GM12875 (cell line): ENCODE results near the gene PTPRD.

Experiments
- H3K4me3 ChIP-seq: one replicate; pipeline ENCODE4 v1.5.1; 2011; ENCODE audit warnings: low read depth, low read length, control low read depth
- TF ChIP-seq, protein P1 (sequence below): IDR thresholded peaks from 2 replicates; pipeline ENCODE4 v1.5.1; 2011; ENCODE audit warnings: low read depth, mild to moderate bottlenecking, control low read depth, inconsistent platforms, low read length, moderate library complexity, borderline replicate concordance; ENCODE audit not compliant: insufficient read depth

The PTPRD gene

DNA sequence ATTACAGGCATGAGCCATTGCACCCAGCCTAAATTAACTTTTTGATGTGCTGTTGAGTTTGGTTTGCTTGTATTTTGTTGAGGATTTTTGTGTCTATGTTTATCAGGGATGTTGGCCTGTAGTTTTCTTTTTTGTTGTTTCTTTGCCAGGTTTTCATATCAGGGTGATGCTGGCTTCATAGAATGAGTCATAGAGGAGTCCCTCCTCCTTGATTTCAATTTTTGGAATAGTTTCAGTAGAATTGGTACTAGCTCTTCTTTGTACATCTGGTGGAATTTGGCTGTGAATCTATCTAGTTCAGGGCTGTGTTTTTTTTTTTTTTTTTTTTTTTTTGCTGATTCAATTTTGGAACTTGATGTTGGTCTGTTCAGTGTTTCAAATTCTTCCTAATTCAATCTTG lies 1648.9 kb downstream of the PTPRD start:
- TF ChIP-seq, protein P1, sequence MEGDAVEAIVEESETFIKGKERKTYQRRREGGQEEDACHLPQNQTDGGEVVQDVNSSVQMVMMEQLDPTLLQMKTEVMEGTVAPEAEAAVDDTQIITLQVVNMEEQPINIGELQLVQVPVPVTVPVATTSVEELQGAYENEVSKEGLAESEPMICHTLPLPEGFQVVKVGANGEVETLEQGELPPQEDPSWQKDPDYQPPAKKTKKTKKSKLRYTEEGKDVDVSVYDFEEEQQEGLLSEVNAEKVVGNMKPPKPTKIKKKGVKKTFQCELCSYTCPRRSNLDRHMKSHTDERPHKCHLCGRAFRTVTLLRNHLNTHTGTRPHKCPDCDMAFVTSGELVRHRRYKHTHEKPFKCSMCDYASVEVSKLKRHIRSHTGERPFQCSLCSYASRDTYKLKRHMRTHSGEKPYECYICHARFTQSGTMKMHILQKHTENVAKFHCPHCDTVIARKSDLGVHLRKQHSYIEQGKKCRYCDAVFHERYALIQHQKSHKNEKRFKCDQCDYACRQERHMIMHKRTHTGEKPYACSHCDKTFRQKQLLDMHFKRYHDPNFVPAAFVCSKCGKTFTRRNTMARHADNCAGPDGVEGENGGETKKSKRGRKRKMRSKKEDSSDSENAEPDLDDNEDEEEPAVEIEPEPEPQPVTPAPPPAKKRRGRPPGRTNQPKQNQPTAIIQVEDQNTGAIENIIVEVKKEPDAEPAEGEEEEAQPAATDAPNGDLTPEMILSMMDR = no peak
- no peak overlapping the region for H3K4me3 ChIP-seq

DNA sequence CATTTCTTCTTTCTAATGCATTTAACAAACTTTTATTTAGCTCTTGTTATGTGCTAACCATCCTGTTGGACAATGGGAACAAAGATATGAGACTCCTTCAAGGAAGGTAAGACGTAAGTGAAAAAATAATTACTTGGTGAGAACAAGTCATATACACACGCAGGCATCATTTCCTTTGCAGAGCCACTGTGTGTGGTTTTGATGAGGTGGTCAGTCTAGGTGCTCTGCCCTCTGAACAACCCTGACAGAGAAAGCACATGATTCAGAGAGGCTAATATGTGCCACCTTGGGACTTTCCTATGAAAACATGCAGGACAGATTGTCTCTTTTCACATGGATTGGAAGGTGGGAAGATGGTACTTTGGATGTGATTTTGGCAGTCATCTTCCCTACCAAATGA lies 1650.7 kb downstream of the PTPRD start:
- TF ChIP-seq, protein P1 = no peak
- H3K4me3 ChIP-seq = no peak overlapping the region

- no peak overlapping the region for H3K4me3 ChIP-seq
- TF ChIP-seq, protein P1 = no peak
Measured at GRCh38 chr9:8961186-8961851, 1651.5 kb downstream of the PTPRD start.

DNA sequence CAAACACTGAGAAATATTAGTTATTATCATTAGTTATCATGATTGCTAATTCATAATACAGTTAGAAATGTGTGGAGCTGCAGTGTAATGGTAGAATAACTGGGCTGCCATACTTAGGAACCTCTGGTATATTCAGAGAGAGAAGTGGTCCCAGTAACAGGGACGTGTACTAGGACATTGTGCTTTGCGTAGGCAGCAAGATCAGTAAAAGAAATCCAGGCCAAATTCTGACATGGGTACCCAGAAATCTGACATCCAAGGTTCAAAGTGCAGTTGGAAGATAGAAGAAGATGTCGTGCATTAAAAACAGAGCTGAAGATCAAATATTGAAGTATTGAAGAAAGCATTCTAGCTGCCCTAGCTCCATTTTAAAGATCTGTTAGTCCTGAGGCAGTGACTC lies 1652.5 kb downstream of the PTPRD start:
- TF ChIP-seq, protein P1 = no peak
- no peak overlapping the region for H3K4me3 ChIP-seq

DNA sequence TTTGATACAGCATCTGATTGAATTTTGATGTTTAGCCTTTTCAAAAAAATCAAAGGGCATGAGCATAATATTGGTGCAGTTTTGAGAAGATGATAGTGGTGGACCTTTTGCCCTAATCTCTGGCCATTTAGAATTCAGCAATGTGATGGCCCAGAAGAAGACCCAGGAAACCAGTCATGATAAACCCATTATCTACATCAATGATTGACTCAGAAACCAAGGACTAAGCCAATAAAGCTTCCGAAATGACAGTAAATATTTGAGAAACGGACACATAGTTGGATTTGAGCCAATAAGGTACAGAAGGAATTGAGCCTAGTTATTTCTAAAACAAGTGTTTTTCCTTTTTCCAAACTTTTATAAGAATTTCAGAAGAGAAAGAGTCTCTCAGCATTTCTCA lies 1654.4 kb downstream of the PTPRD start:
- TF ChIP-seq, protein P1 = no peak

GRCh38 chr9:8955315-8955714 lies 1657.5 kb downstream of the PTPRD start:
- no peak overlapping the region for H3K4me3 ChIP-seq
- TF ChIP-seq, protein P1 = no peak

More for the DNA sequence above, 1654.4 kb downstream of the PTPRD start:
- no peak overlapping the region for H3K4me3 ChIP-seq

DNA sequence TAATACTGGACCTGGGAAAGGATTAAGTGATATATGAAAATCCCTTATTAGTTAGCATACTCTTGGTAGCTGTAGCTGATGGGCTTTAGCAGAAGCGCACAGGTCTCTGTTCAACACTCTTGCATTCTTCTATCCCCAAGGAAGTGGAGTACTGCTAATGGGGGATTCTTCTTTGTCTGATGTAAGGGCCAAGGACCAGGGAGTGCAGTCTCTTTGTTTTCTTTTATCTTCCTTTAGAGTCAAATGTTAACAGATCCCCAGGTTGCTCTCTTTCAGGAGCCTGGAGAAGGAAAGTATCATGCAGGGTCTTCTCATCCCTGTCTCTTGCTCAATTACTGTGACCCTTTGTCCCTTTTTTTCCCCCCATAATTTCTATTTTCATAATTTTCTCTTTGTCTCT lies 1666.3 kb downstream of the PTPRD start:
- no peak overlapping the region for H3K4me3 ChIP-seq
- TF ChIP-seq, protein P1 = no peak
